GM19397 (cell line): Measurements from ENCODE around the gene MDN1.
"Not testable (repeated sequence)": the region's sequence is repeated elsewhere in the genome, so short reads cannot be mapped to it uniquely, and the experiment has no call there.

Experiments
- ATAC-seq: cut with Tn5 transposase; IDR thresholded peaks from one replicate; pipeline ENCODE4 v1.9.1; 2021; ENCODE audit warnings: mild to moderate bottlenecking, moderate library complexity; ENCODE audit not compliant: unreplicated experiment

The MDN1 gene

DNA sequence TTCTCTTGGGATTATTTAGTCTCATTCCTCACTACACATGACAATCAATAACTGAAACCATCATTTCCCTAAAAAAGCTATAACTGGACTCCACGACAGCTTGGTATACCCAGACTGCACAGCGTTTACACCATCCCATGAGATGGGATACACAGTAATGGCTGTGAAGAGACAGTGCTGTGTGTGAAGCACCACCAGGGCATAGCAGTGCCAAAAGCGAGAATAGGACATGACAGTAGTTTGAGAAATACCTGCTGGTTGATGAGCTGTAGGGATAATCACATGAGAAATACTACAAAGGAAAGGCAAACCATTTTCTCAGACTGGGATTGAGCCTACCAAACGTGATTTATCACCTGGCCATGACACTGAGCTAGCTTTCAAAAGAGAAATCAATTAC is 158.6 kb downstream of the MDN1 start:
- ATAC-seq: no peak

DNA sequence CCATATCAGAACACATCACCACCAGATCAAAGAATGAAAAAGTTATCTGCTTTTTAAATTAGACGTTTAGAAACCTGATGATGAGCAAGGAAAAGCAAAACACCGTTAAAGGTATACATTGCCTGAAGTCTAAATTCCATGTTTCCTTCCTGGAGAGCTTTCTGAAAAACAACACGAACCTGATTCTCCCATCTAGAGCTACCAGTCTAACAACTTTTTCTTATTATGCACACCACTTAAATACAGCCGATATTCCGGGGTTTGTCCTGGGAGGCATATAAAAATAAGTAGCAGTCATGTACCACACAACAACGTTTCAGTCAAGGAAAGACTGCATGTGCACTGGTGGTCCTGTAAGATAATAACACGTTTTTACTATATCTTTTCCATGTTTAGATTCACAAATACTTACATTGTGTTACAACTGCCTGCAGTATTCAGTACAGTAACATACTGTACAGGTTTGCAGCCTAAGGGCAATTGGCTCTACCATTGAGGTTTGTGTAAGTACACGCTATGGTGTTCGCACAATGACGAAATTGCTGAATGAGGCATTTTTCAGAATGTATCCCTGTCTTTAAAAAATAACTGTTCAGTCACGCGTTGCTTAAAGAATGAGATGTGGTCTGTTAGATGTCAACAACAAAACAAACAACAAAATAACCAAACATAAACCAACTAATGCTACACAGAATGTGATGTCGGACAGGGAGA is 162.0 kb downstream of the MDN1 start:
- ATAC-seq: no peak

GRCh38 chr6:89655122-89655521 is 164.5 kb downstream of the MDN1 start:
- ATAC-seq: no peak

- no peak for ATAC-seq
Measured at GRCh38 chr6:89650579-89650978, 169.0 kb downstream of the MDN1 start.

DNA sequence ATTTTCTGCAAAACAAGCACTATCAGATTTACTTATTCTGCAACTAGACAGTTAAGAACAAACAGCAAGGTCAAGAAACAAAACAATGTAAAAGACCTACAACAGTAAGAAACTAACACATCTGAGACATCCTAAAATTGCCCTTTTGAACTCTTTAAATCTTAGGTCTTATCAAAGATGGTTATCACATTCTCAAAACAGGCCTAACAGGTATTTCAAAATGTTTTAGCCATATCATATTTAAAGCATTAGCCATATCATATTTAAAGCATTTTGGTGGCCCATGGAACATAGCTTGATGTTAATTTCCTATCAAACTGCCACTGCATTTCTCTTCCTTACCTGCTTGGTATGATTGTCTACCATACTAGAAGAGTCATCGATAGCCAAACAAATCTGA is 169.9 kb downstream of the MDN1 start:
- no peak for ATAC-seq

- ATAC-seq: no peak
Measured at GRCh38 chr6:89644864-89645263, 174.7 kb downstream of the MDN1 start.

- no peak for ATAC-seq
Measured at GRCh38 chr6:89643406-89643805, 176.2 kb downstream of the MDN1 start.

- no peak for ATAC-seq
Measured at GRCh38 chr6:89642956-89643355, 176.6 kb downstream of the MDN1 start.

GRCh38 chr6:89641581-89641980 is 178.0 kb downstream of the MDN1 start:
- not testable (repeated sequence) for ATAC-seq

DNA sequence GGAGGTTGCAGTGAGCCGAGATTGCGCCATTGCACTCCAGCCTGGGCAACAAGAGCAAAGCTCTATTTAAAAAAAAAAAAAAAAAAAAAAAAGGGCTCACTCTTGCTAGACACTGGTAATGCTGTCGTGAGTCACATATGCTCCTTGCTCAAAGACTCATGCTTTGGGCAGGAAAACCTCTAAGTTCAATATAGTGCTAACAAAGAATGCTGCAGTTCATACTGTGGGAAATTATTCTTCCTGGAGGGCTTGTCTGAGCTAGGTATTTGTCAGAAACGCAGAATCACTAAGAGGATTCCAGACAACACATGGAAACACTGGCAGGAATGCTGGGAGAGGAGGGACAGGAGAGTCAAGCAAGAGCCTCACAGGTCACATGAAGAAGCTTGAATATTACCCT is 178.8 kb downstream of the MDN1 start:
- ATAC-seq: no peak

- peak; percentile 98 for ATAC-seq
Measured at GRCh38 chr6:89638320-89639195, 181.0 kb downstream of the MDN1 start, which contains the start of gene LYRM2. LYRM2 (minus strand) TSS chr6:89638747; CDS start chr6:89638716, 31 bp downstream.

DNA sequence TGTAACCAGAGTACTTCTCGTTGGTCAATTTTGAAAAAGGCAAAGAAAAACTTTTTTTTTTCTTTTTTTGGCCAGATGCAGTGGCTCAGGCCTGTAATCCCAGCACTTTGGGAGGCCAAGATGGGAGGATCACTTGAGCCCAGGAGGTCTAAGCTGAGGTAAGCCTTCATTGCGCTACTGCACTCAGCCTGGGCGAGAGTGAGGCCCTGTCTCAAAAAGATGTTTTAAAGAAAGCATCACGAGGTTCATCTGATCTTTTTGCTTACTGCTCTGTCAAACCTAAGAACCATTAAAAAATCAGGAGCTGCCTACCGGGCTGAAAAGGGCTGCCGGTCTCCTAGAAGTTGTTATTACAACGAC is 181.7 kb downstream of the MDN1 start:
- no peak for ATAC-seq

DNA sequence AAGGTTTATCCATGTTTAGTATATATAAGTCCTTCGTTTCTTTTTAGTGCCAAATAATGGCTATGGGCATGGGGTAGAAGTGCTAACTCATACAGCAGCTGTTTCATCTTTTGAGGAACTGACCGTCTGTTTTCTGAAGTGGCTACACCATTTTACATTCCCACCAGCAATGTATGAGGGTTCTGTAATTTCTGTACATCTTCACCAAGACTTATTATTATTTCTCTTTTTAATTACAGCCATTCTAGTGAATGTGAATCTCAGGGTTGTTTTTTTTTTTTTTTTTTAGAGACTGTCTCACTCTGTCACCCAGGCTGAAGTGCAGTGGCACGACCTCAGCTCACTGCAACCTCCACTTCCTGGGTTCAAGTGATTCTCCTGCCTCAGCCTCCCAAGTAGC is 183.2 kb downstream of the MDN1 start:
- not testable (repeated sequence) for ATAC-seq

DNA sequence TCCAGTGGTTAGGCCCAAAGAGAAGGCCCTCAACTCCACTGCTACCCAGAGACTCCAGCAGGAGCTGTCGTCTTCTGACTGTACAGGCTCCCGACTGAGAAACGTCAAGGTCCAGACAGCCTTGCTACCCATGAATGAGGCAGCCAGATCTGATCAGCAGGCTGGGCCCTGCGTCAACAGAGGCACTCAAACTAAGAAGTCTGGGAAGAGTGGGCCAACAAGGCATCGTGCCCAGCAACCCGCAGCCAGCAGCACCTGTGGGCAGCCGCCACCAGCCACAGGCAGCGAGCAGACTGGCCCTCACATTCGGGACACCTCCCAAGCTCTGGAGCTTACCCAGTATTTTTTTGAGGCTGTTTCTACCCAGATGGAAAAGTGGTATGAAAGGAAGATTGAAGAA is 189.1 kb downstream of the MDN1 start:
- no peak for ATAC-seq

DNA sequence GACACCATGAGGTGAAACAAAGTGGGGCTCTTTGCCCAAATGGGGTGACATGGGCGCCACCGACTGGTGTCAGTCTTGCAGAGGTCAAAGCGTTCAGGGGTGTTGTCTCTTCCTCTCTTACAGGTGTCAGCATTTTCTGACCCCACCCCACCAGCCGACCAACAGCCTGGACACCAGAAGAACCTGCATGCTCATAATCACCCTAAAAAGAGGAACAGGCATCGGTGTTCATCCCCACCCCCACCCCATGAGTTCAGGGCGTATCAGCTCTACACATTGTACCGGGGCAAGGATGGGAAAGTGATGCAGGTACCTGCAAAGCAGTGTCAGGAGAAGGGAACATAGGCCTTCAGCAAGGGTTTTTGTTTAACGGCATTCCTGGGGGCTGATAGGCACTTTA is 195.8 kb downstream of the MDN1 start:
- ATAC-seq: no peak

DNA sequence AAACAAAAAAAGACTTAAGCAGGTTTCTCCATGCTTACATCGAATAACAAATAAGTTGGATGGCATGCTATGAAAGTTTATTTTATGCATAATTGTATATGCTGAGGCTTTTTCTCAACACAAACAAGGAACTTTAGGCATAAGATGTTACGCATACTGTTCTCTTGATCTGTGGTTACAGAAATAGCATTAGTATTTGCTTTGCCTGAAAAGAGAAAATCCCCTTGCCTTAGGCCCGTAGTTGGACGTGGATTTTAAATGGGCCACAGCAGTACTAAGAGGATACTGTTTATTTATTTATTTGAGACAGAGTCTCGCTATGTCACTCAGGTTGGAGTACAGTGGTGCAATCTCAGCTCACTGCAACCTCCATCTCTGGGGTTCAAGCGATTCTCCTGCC is 200.0 kb downstream of the MDN1 start:
- no peak for ATAC-seq

DNA sequence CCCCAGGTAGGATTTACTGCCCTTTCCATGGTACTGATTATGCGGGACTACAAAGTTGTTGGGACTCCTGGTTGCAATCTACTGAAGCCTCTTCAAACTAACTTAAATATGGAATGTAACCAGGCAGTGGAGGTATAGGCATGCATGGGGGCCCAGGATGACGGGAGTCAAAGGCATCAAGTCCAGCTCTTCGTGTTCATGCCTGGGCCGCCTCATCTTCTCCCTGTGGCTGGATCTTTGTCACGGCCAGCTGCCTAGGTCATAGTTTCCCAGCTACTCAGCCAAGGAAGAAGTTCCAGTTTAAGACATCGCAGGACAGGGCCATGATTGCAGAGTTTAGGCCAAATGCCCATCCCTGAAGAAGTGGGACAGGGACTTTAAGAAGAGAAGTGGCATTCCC is 201.6 kb downstream of the MDN1 start:
- no peak for ATAC-seq

DNA sequence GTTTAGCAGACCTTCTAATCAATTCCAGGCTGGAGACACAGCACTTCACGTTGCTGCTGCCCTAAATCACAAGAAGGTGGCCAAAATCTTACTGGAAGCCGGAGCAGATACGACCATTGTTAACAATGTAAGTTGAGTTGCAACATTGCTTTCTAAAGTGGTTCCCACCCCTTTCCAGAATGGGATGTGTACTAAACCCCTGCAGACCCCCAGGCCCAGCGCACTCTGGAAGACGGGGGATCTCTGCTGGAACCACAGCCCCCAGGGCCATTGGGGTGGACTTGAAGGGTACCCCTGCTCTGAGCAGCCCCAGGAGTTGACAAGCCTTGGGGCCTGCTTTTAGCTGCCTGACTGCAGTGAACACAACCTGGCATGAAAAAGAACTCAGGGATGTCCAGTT is 203.1 kb downstream of the MDN1 start:
- ATAC-seq: no peak

GRCh38 chr6:89615882-89616281 is 203.7 kb downstream of the MDN1 start:
- ATAC-seq: no peak

DNA sequence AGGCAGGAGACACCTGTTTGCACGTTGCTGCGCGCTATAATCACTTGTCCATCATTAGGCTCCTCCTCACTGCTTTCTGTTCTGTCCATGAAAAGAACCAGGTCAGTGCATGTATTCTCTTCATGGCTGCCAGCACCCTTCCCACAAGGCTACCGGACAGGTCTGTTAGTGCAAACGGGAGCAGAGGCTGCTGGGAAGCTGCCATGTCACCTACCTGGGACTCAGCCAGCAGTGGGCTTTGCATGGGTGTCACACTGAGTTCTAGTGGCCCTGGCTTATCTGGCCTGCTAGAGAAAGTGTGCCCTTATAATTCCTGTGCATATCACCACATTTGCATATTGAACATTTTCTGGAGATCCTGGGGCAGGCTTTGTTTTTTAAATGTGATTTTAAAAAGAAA is 205.8 kb downstream of the MDN1 start:
- ATAC-seq: no peak

GRCh38 chr6:89612121-89612520 is 207.5 kb downstream of the MDN1 start:
- ATAC-seq: no peak

GRCh38 chr6:89611666-89612065 is 207.9 kb downstream of the MDN1 start:
- ATAC-seq: no peak
